HEK293 (cell line): ENCODE measurements around the gene FASN.

ENCODE experiments used
- BCL11A ChIP-seq: fragments of 450-650 bp; formaldehyde crosslinking; IDR thresholded peaks from 2 replicates; pipeline ENCODE4 v1.5.1; 2016; ENCODE audit warnings: low read depth, missing biosample characterization, missing genetic modification characterization
- BCL6B ChIP-seq: fragments of 450-650 bp; formaldehyde crosslinking; IDR thresholded peaks from 2 replicates; pipeline ENCODE4 v1.5.1; 2017; ENCODE audit warnings: missing biosample characterization, missing genetic modification characterization
- GLIS1 ChIP-seq: fragments of 450-650 bp; formaldehyde crosslinking; IDR thresholded peaks from 2 replicates; pipeline ENCODE4 v1.5.1; 2016; ENCODE audit warnings: missing biosample characterization, missing genetic modification characterization
- HOXD13 ChIP-seq: sonication (generic); formaldehyde crosslinking; IDR thresholded peaks from 2 replicates; pipeline ENCODE4 v1.8.0; 2022; ENCODE audit warnings: missing genetic modification reagents, borderline replicate concordance
- MYNN ChIP-seq: fragments of 450-650 bp; formaldehyde crosslinking; IDR thresholded peaks from 2 replicates; pipeline ENCODE4 v1.5.1; 2016; ENCODE audit warnings: missing biosample characterization, missing genetic modification characterization, borderline replicate concordance
- REPIN1 ChIP-seq: fragments of 450-650 bp; formaldehyde crosslinking; IDR thresholded peaks from 2 replicates; pipeline ENCODE4 v1.5.1; 2017; ENCODE audit warnings: missing biosample characterization, missing genetic modification characterization, low read depth
- WT1 ChIP-seq: fragments of 450-650 bp; formaldehyde crosslinking; IDR thresholded peaks from 2 replicates; pipeline ENCODE4 v1.5.1; 2016; ENCODE audit warnings: missing biosample characterization, missing genetic modification characterization
- ZBTB1 ChIP-seq: fragments of 450-650 bp; formaldehyde crosslinking; IDR thresholded peaks from 2 replicates; pipeline ENCODE4 v1.5.1; 2016; ENCODE audit warnings: missing biosample characterization, missing genetic modification characterization
- ZFP69B ChIP-seq: fragments of 450-650 bp; formaldehyde crosslinking; IDR thresholded peaks from 2 replicates; pipeline ENCODE4 v1.5.1; 2016; ENCODE audit warnings: missing biosample characterization, missing genetic modification characterization
- ZNF121 ChIP-seq: fragments of 450-650 bp; formaldehyde crosslinking; IDR thresholded peaks from 2 replicates; pipeline ENCODE4 v1.5.1; 2016; ENCODE audit warnings: missing biosample characterization, missing genetic modification characterization
- ZNF132 ChIP-seq: fragments of 450-650 bp; formaldehyde crosslinking; IDR thresholded peaks from 2 replicates; pipeline ENCODE4 v1.5.1; 2017; ENCODE audit warnings: missing biosample characterization, missing genetic modification characterization, borderline replicate concordance
- ZNF302 ChIP-seq: fragments of 450-650 bp; formaldehyde crosslinking; IDR thresholded peaks from 2 replicates; pipeline ENCODE4 v1.5.1; 2016; ENCODE audit warnings: missing biosample characterization, missing genetic modification characterization, low read depth
- ZNF391 ChIP-seq: fragments of 450-650 bp; formaldehyde crosslinking; IDR thresholded peaks from 2 replicates; pipeline ENCODE4 v1.5.1; 2016; ENCODE audit warnings: low read depth, missing biosample characterization, missing genetic modification characterization, borderline replicate concordance
- ZNF510 ChIP-seq: fragments of 450-650 bp; formaldehyde crosslinking; IDR thresholded peaks from 2 replicates; pipeline ENCODE4 v1.5.1; 2018; ENCODE audit warnings: mild to moderate bottlenecking, missing genetic modification characterization, missing biosample characterization; ENCODE audit not compliant: insufficient replicate concordance
- ZNF548 ChIP-seq: fragments of 450-650 bp; formaldehyde crosslinking; IDR thresholded peaks from 2 replicates; pipeline ENCODE4 v1.5.1; 2016; ENCODE audit warnings: missing biosample characterization, missing genetic modification characterization
- ZNF560 ChIP-seq: fragments of 450-650 bp; formaldehyde crosslinking; IDR thresholded peaks from 2 replicates; pipeline ENCODE4 v1.5.1; 2017; ENCODE audit warnings: missing biosample characterization, missing genetic modification characterization, borderline replicate concordance
- ZNF639 ChIP-seq: fragments of 450-650 bp; formaldehyde crosslinking; IDR thresholded peaks from 2 replicates; pipeline ENCODE4 v1.5.1; 2016; ENCODE audit warnings: missing biosample characterization, missing genetic modification characterization
- ZNF677 ChIP-seq: fragments of 450-650 bp; IDR thresholded peaks from 2 replicates; pipeline ENCODE4 v1.5.0; 2018; ENCODE audit warnings: missing biosample characterization, mild to moderate bottlenecking, missing genetic modification characterization, moderate library complexity
- ZNF692 ChIP-seq: fragments of 450-650 bp; formaldehyde crosslinking; IDR thresholded peaks from 2 replicates; pipeline ENCODE4 v1.5.1; 2016; ENCODE audit warnings: missing biosample characterization, missing genetic modification characterization
- ZNF843 ChIP-seq: fragments of 450-650 bp; formaldehyde crosslinking; IDR thresholded peaks from 2 replicates; pipeline ENCODE4 v1.5.1; 2016; ENCODE audit warnings: missing biosample characterization, missing genetic modification characterization
- TF ChIP-seq, protein P1 (sequence below): IDR thresholded peaks from 2 replicates; pipeline ENCODE4 v1.6.1; 2011; ENCODE audit warnings: mild to moderate bottlenecking, low read depth, low read length, borderline replicate concordance
- TF ChIP-seq, protein P2 (sequence below): fragments of 450-650 bp; formaldehyde crosslinking; IDR thresholded peaks from 2 replicates; pipeline ENCODE4 v1.5.1; 2016; ENCODE audit warnings: missing biosample characterization, missing genetic modification characterization
- TF ChIP-seq, protein P3 (sequence below): fragments of 450-650 bp; formaldehyde crosslinking; IDR thresholded peaks from 2 replicates; pipeline ENCODE4 v1.5.1; 2016; ENCODE audit warnings: missing biosample characterization, missing genetic modification characterization
- TF ChIP-seq, protein P4 (sequence below): fragments of 450-650 bp; formaldehyde crosslinking; IDR thresholded peaks from 2 replicates; pipeline ENCODE4 v1.5.1; 2017; ENCODE audit warnings: missing biosample characterization, missing genetic modification characterization
- TF ChIP-seq, protein P5 (sequence below): fragments of 450-650 bp; formaldehyde crosslinking; IDR thresholded peaks from 2 replicates; pipeline ENCODE4 v1.5.1; 2016; ENCODE audit warnings: missing biosample characterization, missing genetic modification characterization

FASN gene

GRCh38 chr17:82065638-82066303 is 32.3 kb downstream of the FASN start, which contains the start of gene DUS1L (continued):
- TF ChIP-seq ZNF121 (tag by site-specific recombination) (no peak), BCL11A (tag by site-specific recombination) (peak; percentile 100), MYNN (0 out of 2 replicates have a peak, but pooled peaks have one; percentile 42), WT1 (tag by site-specific recombination) (peak; percentile 51), ZNF391 (tag by site-specific recombination) (peak; percentile 94), ZNF510 (tag by site-specific recombination) (no peak), ZFP69B (tag by site-specific recombination) (peak; percentile 56; the same call in 1 of the 2 replicates), REPIN1 (0 out of 2 replicates have a peak, but pooled peaks have one; percentile 89), ZBTB1 (tag by site-specific recombination) (0 out of 2 replicates have a peak, but pooled peaks have one; percentile 42), ZNF639 (tag by site-specific recombination) (peak; percentile 84), ZNF677 (peak; percentile 65), BCL6B (no peak), ZNF132 (tag by site-specific recombination) (no peak), ZNF560 (tag by site-specific recombination) (no peak), ZNF843 (peak; percentile 70), ZNF302 (0 out of 2 replicates have a peak, but pooled peaks have one; percentile 54), ZNF692 (tag by site-specific recombination) (peak; percentile 85), ZNF548 (no peak), HOXD13 (CRISPR knock-in tag) (no peak), GLIS1 (0 out of 2 replicates have a peak, but pooled peaks have one; percentile 12)
- TF ChIP-seq, protein P1, sequence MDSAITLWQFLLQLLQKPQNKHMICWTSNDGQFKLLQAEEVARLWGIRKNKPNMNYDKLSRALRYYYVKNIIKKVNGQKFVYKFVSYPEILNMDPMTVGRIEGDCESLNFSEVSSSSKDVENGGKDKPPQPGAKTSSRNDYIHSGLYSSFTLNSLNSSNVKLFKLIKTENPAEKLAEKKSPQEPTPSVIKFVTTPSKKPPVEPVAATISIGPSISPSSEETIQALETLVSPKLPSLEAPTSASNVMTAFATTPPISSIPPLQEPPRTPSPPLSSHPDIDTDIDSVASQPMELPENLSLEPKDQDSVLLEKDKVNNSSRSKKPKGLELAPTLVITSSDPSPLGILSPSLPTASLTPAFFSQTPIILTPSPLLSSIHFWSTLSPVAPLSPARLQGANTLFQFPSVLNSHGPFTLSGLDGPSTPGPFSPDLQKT, result peak; percentile 42; the same call in 1 of the 2 replicates
- TF ChIP-seq, protein P2, sequence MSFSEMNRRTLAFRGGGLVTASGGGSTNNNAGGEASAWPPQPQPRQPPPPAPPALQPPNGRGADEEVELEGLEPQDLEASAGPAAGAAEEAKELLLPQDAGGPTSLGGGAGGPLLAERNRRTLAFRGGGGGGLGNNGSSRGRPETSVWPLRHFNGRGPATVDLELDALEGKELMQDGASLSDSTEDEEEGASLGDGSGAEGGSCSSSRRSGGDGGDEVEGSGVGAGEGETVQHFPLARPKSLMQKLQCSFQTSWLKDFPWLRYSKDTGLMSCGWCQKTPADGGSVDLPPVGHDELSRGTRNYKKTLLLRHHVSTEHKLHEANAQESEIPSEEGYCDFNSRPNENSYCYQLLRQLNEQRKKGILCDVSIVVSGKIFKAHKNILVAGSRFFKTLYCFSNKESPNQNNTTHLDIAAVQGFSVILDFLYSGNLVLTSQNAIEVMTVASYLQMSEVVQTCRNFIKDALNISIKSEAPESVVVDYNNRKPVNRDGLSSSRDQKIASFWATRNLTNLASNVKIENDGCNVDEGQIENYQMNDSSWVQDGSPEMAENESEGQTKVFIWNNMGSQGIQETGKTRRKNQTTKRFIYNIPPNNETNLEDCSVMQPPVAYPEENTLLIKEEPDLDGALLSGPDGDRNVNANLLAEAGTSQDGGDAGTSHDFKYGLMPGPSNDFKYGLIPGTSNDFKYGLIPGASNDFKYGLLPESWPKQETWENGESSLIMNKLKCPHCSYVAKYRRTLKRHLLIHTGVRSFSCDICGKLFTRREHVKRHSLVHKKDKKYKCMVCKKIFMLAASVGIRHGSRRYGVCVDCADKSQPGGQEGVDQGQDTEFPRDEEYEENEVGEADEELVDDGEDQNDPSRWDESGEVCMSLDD (tag by site-specific recombination), result peak; percentile 86
- TF ChIP-seq, protein P3, sequence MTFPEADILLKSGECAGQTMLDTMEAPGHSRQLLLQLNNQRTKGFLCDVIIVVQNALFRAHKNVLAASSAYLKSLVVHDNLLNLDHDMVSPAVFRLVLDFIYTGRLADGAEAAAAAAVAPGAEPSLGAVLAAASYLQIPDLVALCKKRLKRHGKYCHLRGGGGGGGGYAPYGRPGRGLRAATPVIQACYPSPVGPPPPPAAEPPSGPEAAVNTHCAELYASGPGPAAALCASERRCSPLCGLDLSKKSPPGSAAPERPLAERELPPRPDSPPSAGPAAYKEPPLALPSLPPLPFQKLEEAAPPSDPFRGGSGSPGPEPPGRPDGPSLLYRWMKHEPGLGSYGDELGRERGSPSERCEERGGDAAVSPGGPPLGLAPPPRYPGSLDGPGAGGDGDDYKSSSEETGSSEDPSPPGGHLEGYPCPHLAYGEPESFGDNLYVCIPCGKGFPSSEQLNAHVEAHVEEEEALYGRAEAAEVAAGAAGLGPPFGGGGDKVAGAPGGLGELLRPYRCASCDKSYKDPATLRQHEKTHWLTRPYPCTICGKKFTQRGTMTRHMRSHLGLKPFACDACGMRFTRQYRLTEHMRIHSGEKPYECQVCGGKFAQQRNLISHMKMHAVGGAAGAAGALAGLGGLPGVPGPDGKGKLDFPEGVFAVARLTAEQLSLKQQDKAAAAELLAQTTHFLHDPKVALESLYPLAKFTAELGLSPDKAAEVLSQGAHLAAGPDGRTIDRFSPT (tag by site-specific recombination), result peak; percentile 54; the same call in 1 of the 2 replicates
- TF ChIP-seq, protein P4, sequence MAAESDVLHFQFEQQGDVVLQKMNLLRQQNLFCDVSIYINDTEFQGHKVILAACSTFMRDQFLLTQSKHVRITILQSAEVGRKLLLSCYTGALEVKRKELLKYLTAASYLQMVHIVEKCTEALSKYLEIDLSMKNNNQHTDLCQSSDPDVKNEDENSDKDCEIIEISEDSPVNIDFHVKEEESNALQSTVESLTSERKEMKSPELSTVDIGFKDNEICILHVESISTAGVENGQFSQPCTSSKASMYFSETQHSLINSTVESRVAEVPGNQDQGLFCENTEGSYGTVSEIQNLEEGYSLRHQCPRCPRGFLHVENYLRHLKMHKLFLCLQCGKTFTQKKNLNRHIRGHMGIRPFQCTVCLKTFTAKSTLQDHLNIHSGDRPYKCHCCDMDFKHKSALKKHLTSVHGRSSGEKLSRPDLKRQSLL (tag by site-specific recombination), result peak; percentile 69
- TF ChIP-seq, protein P5, sequence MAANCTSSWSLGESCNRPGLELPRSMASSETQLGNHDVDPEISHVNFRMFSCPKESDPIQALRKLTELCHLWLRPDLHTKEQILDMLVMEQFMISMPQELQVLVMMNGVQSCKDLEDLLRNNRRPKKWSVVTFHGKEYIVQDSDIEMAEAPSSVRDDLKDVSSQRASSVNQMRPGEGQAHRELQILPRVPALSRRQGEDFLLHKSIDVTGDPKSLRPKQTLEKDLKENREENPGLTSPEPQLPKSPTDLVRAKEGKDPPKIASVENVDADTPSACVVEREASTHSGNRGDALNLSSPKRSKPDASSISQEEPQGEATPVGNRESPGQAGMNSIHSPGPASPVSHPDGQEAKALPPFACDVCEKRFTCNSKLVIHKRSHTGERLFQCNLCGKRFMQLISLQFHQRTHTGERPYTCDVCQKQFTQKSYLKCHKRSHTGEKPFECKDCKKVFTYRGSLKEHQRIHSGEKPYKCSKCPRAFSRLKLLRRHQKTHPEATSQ (tag by site-specific recombination), result peak; percentile 99
